Small intestine (tissue), 7 donors: ENCODE data around the gene LYZL1. TPM values are rescaled to one million over a fixed set of nuclear protein-coding genes. Genes with fewer than 3 reads are reported as not detected.

Source experiments
- DNase-seq, 2 donors: peaks; one replicate each; pipeline versions ENCODE4 v3.0.0 to v3.0.0-alpha.2; 2013
- FAIRE-seq: peaks from 2 replicates; lab custom pipeline; 2012; peaks lifted over from hg19 to GRCh38; lab: Jason Lieb, UNC
- H3K27ac ChIP-seq, 3 donors: one replicate each; pipeline ENCODE4 v1.5.1; 2013; ENCODE audit warnings: low read length in 2 of 3, mild to moderate bottlenecking in 2 of 3, control low read depth in 1 of 3, inconsistent platforms in 1 of 3, low read depth in 1 of 3, moderate library complexity in 1 of 3
- H3K27me3 ChIP-seq, 3 donors: one replicate each; pipeline ENCODE4 v1.6.1; 2013; ENCODE audit warnings: low read length in 3 of 3, inconsistent platforms in 1 of 3; ENCODE audit not compliant: control insufficient read depth in 3 of 3, insufficient read depth in 3 of 3
- H3K36me3 ChIP-seq, 3 donors: one replicate each; pipeline ENCODE4 v1.6.1; 2013; ENCODE audit warnings: low read length in 3 of 3, inconsistent platforms in 1 of 3, low read depth in 1 of 3, mild to moderate bottlenecking in 1 of 3, moderate library complexity in 1 of 3; ENCODE audit not compliant: control insufficient read depth in 3 of 3, insufficient read depth in 2 of 3
- H3K4me1 ChIP-seq, 3 donors: one replicate each; pipeline ENCODE4 v1.6.1; 2013; ENCODE audit warnings: low read length in 2 of 3, inconsistent platforms in 1 of 3, low read depth in 1 of 3, mild to moderate bottlenecking in 1 of 3, moderate library complexity in 1 of 3; ENCODE audit not compliant: control insufficient read depth in 3 of 3, insufficient read depth in 2 of 3
- H3K4me3 ChIP-seq, 3 donors: one replicate each; pipeline ENCODE4 v1.5.1; 2013; ENCODE audit warnings: low read length in 3 of 3, control low read depth in 1 of 3, inconsistent platforms in 1 of 3, low read depth in 1 of 3, mild to moderate bottlenecking in 1 of 3, moderate library complexity in 1 of 3
- H3K9me3 ChIP-seq, 2 donors: one replicate each; pipeline ENCODE4 v1.6.1; 2013; ENCODE audit warnings: low read depth in 1 of 2, low read length in 1 of 2; ENCODE audit not compliant: control insufficient read depth in 2 of 2, insufficient read depth in 1 of 2
- WGBS, 3 donors: extraction: QIAGEN DNeasy Blood & Tissue Kit; methylation state at CpG; one replicate each; pipeline ENCODE4 v1.1.7; 2013; 5-methylcytosine and 5-hydroxymethylcytosine counted together
- polyA plus RNA-seq, 4 donors: library from polyadenylated mRNA; stranded (reverse) in 3 of 4; unstranded in 1 of 4; fragments of 200-250 nt in 3 of 4; fragments of 120-200 nt in 1 of 4; gene quantifications; one replicate each; pipeline versions ENCODE4 v1.2.1 to v1.2.3, GENCODE V29; 2013
- donor health status: healthy with polysubstance abuse.
- donor health status: control.
- donor health status: control.
- donor health status: Bipolar disorder and iron deficiency.
- donor health status: healthy.

The LYZL1 gene
- polyA plus RNA-seq, 4 donors: not detected

- Histone ChIP-seq H3K36me3 (no peaks in the 10 kb centered on the region), H3K4me1 (peaks cover 0 to 5% (median 0%) of the 10 kb centered on the region in 3 donors), H3K9me3 (no peaks in the 10 kb centered on the region), H3K27ac (no peak overlapping the region), H3K4me3 (no peak overlapping the region), H3K27me3 (no peaks in the 10 kb centered on the region)
- DNase-seq (no peak), FAIRE-seq (no peak)
- 82 to 85% (median 85%) methylated on average over 7 of the region's 7 CpGs for WGBS, 3 donors
Observed at GRCh38 chr10:29256019-29256418, 32.9 kb upstream of the LYZL1 start.

DNA sequence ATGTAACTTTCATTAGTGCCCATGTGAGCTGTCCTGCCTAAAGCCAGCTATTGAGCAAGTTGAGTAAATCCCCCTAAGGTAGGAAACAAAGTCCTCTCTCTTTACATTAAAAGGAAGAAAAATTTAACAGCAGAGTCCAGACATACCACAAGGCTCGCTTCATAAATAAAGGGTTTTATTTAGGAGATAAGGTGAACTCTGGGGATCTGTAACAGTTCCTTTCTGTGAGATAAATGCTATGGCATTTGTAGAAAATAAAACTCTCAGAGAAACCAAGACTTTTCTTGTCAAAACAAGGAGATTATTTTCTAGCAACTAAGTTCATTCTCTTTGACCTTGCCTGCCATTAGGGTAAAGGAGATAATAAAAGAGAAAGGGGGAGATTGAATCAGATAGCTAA lies 32.3 kb upstream of the LYZL1 start:
- H3K4me3 ChIP-seq: no peak overlapping the region
- H3K27me3 ChIP-seq: no peaks in the 10 kb centered on the region
- no peak overlapping the region for H3K27ac ChIP-seq
- H3K36me3 ChIP-seq: no peaks in the 10 kb centered on the region
- FAIRE-seq (no peak), DNase-seq (no peak)
- no peaks in the 10 kb centered on the region for H3K9me3 ChIP-seq
- H3K4me1 ChIP-seq: peaks cover 0 to 5% (median 0%) of the 10 kb centered on the region in 3 donors
- 24 to 56% (median 29%) methylated on average over 1 of the region's 1 CpG for WGBS, 3 donors

DNA sequence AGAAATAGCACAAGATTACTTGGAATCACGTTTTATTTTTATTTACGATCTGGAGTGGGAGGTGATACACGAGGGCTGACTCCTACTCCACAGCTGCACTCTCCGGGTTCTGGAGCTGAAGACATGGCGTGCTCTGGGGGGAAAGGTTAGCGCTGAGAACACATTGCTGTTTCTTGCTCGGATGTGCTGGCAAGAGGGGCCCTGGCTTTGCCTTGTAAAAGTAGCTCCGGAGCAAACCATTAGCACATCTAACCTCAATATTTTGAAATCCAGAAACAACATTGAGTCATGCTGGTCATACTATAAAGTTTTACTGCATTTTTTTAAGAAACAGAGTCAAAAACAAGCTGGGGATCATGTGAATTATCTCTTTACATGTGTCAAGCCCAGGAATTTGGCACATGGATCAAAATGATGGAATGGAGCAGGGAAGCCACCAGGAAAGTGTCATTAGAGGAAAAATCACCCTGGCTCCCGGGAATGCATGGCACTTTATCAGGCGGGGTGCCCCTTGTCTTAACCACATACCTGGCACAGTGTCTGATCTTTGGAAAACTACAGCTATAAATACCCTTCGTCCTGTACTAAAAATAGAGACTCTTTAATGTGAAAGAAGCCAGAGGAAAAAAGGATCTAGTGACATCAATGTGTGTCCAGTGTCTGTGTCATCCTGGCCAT lies 31.6 kb upstream of the LYZL1 start:
- no peak overlapping the region for H3K4me3 ChIP-seq
- WGBS, 3 donors: 44 to 51% (median 44%) methylated on average over 11 of the region's 11 CpGs
- no peak overlapping the region for H3K27ac ChIP-seq
- FAIRE-seq (no peak), DNase-seq (peak in 1 of 2 donors; percentile 13)
- H3K36me3 ChIP-seq: no peaks in the 10 kb centered on the region
- H3K9me3 ChIP-seq: no peaks in the 10 kb centered on the region
- peaks cover 0 to 5% (median 0%) of the 10 kb centered on the region in 3 donors for H3K4me1 ChIP-seq
- H3K27me3 ChIP-seq: no peaks in the 10 kb centered on the region

GRCh38 chr10:29257784-29258135 lies 31.1 kb upstream of the LYZL1 start:
- no peak overlapping the region for H3K4me3 ChIP-seq
- no peaks in the 10 kb centered on the region for H3K36me3 ChIP-seq
- FAIRE-seq (no peak), DNase-seq (no peak)
- peaks cover 0 to 5% (median 0%) of the 10 kb centered on the region in 3 donors for H3K4me1 ChIP-seq
- 50 to 68% (median 67%) methylated on average over 3 of the region's 3 CpGs for WGBS, 3 donors
- no peaks in the 10 kb centered on the region for H3K27me3 ChIP-seq
- H3K27ac ChIP-seq: no peak overlapping the region
- no peaks in the 10 kb centered on the region for H3K9me3 ChIP-seq

DNA sequence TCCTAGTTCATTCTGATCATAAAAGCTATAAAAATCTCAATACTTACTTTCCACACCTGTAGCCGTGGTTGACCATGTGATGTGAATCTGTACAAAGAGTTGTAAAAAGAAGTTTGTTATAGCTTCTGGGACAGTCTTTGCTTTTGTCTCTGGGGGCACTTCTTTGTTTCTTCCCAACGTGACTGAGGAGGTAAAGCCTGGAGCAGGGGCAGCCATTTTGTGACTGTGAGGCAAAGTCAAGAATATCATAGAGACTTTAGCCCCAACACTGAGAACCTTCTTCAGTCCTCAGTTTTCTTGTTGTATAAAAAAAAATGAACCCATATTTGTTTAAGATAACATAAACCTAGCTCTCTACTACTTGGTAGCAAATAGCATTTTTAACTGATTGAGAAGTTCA lies 29.4 kb upstream of the LYZL1 start:
- H3K27ac ChIP-seq: no peak overlapping the region
- no peak overlapping the region for H3K4me3 ChIP-seq
- no peak for DNase-seq
- no peaks in the 10 kb centered on the region for H3K36me3 ChIP-seq
- FAIRE-seq: no peak
- H3K4me1 ChIP-seq: peaks cover 0 to 4% (median 0%) of the 10 kb centered on the region in 3 donors
- H3K9me3 ChIP-seq: no peaks in the 10 kb centered on the region
- H3K27me3 ChIP-seq: peaks cover 0 to 2% (median 0%) of the 10 kb centered on the region in 3 donors
- 81 to 88% (median 86%) methylated on average over 2 of the region's 2 CpGs for WGBS, 3 donors

GRCh38 chr10:29263506-29263905 lies 25.4 kb upstream of the LYZL1 start:
- 85 to 93% (median 89%) methylated on average over 8 of the region's 8 CpGs for WGBS, 3 donors
- no peak for DNase-seq
- H3K9me3 ChIP-seq: no peaks in the 10 kb centered on the region
- no peak for FAIRE-seq
- peaks cover 0 to 2% (median 0%) of the 10 kb centered on the region in 3 donors for H3K27me3 ChIP-seq
- H3K4me1 ChIP-seq: no peaks in the 10 kb centered on the region
- H3K4me3 ChIP-seq: no peak overlapping the region
- no peak overlapping the region for H3K27ac ChIP-seq
- H3K36me3 ChIP-seq: no peaks in the 10 kb centered on the region

DNA sequence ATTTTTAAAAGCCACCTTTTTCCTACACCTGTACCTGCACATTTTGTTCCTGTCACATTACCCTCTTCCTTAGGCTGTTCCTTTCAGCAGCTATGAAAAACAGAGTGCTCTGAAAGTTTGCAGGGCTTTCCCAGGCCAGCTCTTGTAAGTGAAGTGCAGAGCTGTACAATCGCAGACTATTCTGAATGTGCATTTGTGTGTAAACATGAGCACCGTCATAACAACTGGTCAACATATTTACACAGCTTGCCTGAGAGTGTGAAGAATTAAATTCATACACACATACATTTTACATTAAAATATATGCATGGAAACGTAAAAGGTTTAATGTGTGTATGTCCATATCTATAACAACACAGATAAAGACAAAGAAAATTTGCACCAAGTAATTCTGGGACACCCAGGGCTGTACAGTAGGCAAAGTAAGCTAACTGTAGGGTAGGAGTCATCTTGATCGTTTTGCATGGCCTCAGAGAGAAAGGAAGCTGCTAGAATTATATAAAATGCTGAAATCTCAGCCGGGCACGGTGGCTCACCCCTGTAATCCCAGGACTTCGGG lies 23.6 kb upstream of the LYZL1 start:
- H3K27me3 ChIP-seq: peaks cover 0 to 2% (median 0%) of the 10 kb centered on the region in 3 donors
- FAIRE-seq: no peak
- 79 to 91% (median 79%) methylated on average over 7 of the region's 7 CpGs for WGBS, 3 donors

GRCh38 chr10:29266641-29267040 lies 22.2 kb upstream of the LYZL1 start:
- H3K27ac ChIP-seq: no peak overlapping the region
- FAIRE-seq: no peak
- 72 to 79% (median 72%) methylated on average over 8 of the region's 8 CpGs for WGBS, 3 donors

More for the DNA sequence above, 23.6 kb upstream of the LYZL1 start:
- no peaks in the 10 kb centered on the region for H3K36me3 ChIP-seq
- no peaks in the 10 kb centered on the region for H3K9me3 ChIP-seq
- no peak overlapping the region for H3K27ac ChIP-seq
- no peaks in the 10 kb centered on the region for H3K4me1 ChIP-seq
- no peak overlapping the region for H3K4me3 ChIP-seq
- no peak for DNase-seq

More at GRCh38 chr10:29266641-29267040, 22.2 kb upstream of the LYZL1 start:
- Histone ChIP-seq H3K27me3 (peaks cover 0 to 2% (median 0%) of the 10 kb centered on the region in 3 donors), H3K4me3 (no peak overlapping the region), H3K4me1 (no peaks in the 10 kb centered on the region), H3K36me3 (no peaks in the 10 kb centered on the region), H3K9me3 (no peaks in the 10 kb centered on the region)
- no peak for DNase-seq
